GM12878 (cell line): ENCODE data around the gene TSHZ2. TPM values are rescaled to one million over a fixed set of nuclear protein-coding genes. Genes with fewer than 3 reads are reported as not detected.

Experiments used
- ATAC-seq: fragments of 200-7000 bp; cut with Tn5 transposase; 3 replicates; pipeline ENCODE4 v1.9.1; 2020; ENCODE audit warnings: mild to moderate bottlenecking, moderate library complexity
- BruUV-seq: library from RNA; stranded (reverse); fragments of 400-500 nt; replicated peaks from 2 replicates; lab custom pipeline; 2021; lab: Mats Ljungman, UMichigan
- CTCF ChIA-PET: fragments of 300-600 bp; sonication (Branson Sonifier 250); formaldehyde crosslinking; extraction: SDS; loops from one replicate; lab custom pipeline; 2021; ENCODE audit warnings: inconsistent platforms; lab: Yijun Ruan, JAX
- POLR2A ChIA-PET: fragments of 350-600 bp; formaldehyde crosslinking; extraction: SDS; loops from one replicate; lab custom pipeline; 2021; ENCODE audit warnings: inconsistent platforms; lab: Charles Lee
- RAD21 ChIA-PET: fragments of 300-600 bp; sonication (Branson Sonifier 250); formaldehyde crosslinking; loops from one replicate; lab custom pipeline; 2023; ENCODE audit warnings: antibody characterized with exemption; ENCODE audit not compliant: unreplicated experiment; lab: Charles Lee
- SMC1A ChIA-PET: fragments of 300-600 bp; sonication (Branson Sonifier 250); formaldehyde crosslinking; loops from one replicate; lab custom pipeline; 2023; ENCODE audit not compliant: unreplicated experiment, uncharacterized antibody; lab: Charles Lee
- DNase-seq: peaks from one replicate; pipeline ENCODE4 v3.0.0-alpha.2; 2011; ENCODE audit warnings: low read depth, low spot score
- FAIRE-seq: peaks from 3 replicates; lab custom pipeline; 2011; peaks lifted over from hg19 to GRCh38; lab: Jason Lieb, UNC
- H2AFZ ChIP-seq: 2 replicates; pipeline ENCODE4 v1.6.0; 2011; ENCODE audit warnings: low read depth, low read length, control low read depth; ENCODE audit not compliant: control insufficient read depth
- H3K27ac ChIP-seq: 2 replicates; pipeline ENCODE4 v1.5.1; 2011; ENCODE audit warnings: control low read depth; ENCODE audit not compliant: control insufficient read depth, insufficient read depth
- H3K27me3 ChIP-seq, 2 experiments: replicated peaks in 1 of 2; 2 replicates each; pipeline versions ENCODE4 v1.6.0 to v1.6.1; 2011; ENCODE audit warnings: low read length in 1 of 2; ENCODE audit not compliant: control insufficient read depth in 2 of 2, insufficient read depth in 2 of 2
- H3K36me3 ChIP-seq, 2 experiments: 2 replicates each; pipeline ENCODE4 v1.5.1; 2011; ENCODE audit warnings: low read length in 1 of 2; ENCODE audit not compliant: control insufficient read depth in 2 of 2, insufficient read depth in 2 of 2
- H3K4me1 ChIP-seq: 2 replicates; pipeline ENCODE4 v1.6.1; 2011; ENCODE audit warnings: mild to moderate bottlenecking, low read length, moderate library complexity, mixed read lengths; ENCODE audit not compliant: control insufficient read depth, insufficient read depth
- H3K4me2 ChIP-seq: 2 replicates; pipeline ENCODE4 v1.6.0; 2011; ENCODE audit warnings: control low read depth; ENCODE audit not compliant: control insufficient read depth, insufficient read depth
- H3K4me3 ChIP-seq: fragments of 200-600 bp; sonication (generic); 2 replicates; pipeline ENCODE4 v1.5.1; 2016
- H3K79me2 ChIP-seq: 2 replicates; pipeline ENCODE4 v1.6.0; 2011; ENCODE audit warnings: low read length; ENCODE audit not compliant: control insufficient read depth, insufficient read depth
- H3K9ac ChIP-seq: 2 replicates; pipeline ENCODE4 v1.8.0; 2011; ENCODE audit warnings: low read length, control low read depth, mixed read lengths; ENCODE audit not compliant: control insufficient read depth, insufficient read depth
- H3K9me3 ChIP-seq: replicated peaks from 3 replicates; pipeline ENCODE4 v1.5.1; 2011; ENCODE audit warnings: mild to moderate bottlenecking, low read length; ENCODE audit not compliant: control insufficient read depth, insufficient read depth
- H4K20me1 ChIP-seq: 2 replicates; pipeline ENCODE4 v1.6.0; 2011; ENCODE audit not compliant: control insufficient read depth, insufficient read depth
- NBN ChIP-seq: fragments of 450-650 bp; IDR thresholded peaks from 2 replicates; pipeline ENCODE4 v1.6.1; 2016
- WRNIP1 ChIP-seq: IDR thresholded peaks from 2 replicates; pipeline ENCODE4 v1.6.1; 2011; ENCODE audit warnings: low read depth, low read length, improper control_type of control experiment, borderline replicate concordance
- ZNF207 ChIP-seq: fragments of 450-650 bp; IDR thresholded peaks from 2 replicates; pipeline ENCODE4 v1.6.1; 2014; ENCODE audit warnings: antibody characterized with exemption, mild to moderate bottlenecking, borderline replicate concordance
- WGBS: methylation state at CpG from one replicate; pipeline ENCODE4 v1.1.6; 2016; ENCODE audit warnings: low lambda C conversion rate; ENCODE audit not compliant: insufficient replicate concordance, insufficient coverage; ENCODE audit errors: missing lambda C conversion rate; 5-methylcytosine and 5-hydroxymethylcytosine counted together
- in situ Hi-C: fragments of 300-500 bp; cut with MboI; formaldehyde crosslinking; loops from 9 replicates; pipeline ENCODE4 v1.14.3; 2018; ENCODE audit warnings: mixed read lengths
- intact Hi-C: fragments of 100-400 bp; cut with micrococcal nuclease; formaldehyde crosslinking; loops from one replicate; pipeline ENCODE4 v1.14.2; 2022; ENCODE audit not compliant: unreplicated experiment
- polyA plus RNA-seq, 11 experiments: library from polyadenylated mRNA; depleted of rRNA in 4 of 11; unstranded in 6 of 11; stranded (reverse) in 5 of 11; fragments of >200 nt; fragmentation: Nextera tagmentation in 4 of 11; fragmentation: Illumina TruSeq in 1 of 11; extraction: Ambion mirVana in 4 of 11; extraction: Trizol in 1 of 11; gene quantifications; 1 replicate in 1 of 11; 2 replicates in 10 of 11; pipeline versions ENCODE4 v1.2.1 to v1.2.3, GENCODE V29; 2011 to 2016; ENCODE audit warnings: inconsistent platforms in 2 of 11, missing spikeins in 2 of 11, low read depth in 1 of 11
- total RNA-seq, 4 experiments: library from RNA; depleted of rRNA in 3 of 4; stranded (reverse); fragments of >200 nt in 3 of 4; fragmentation: Illumina TruSeq in 1 of 4; extraction: Trizol in 1 of 4; gene quantifications; 2 replicates each; pipeline versions ENCODE4 v1.2.1 to v1.2.3, GENCODE V29; 2013 to 2021
- TF ChIP-seq, protein P1 (sequence below): IDR thresholded peaks from 2 replicates; pipeline ENCODE4 v1.6.1; 2012; ENCODE audit warnings: low read depth, low read length, improper control_type of control experiment
- TF ChIP-seq, protein P2 (sequence below): fragments of 450-650 bp; formaldehyde crosslinking; IDR thresholded peaks from 2 replicates; pipeline ENCODE4 v1.4.0; 2022; ENCODE audit warnings: mild to moderate bottlenecking, moderate library complexity

Gene TSHZ2
- total and polyA plus RNA-seq, 10 of the 15 experiments (the other 5 are each of a cell fraction or from before 2014, with no cell fraction given), result 0.01 to 0.86 (median 0.13) TPM; not detected in 2

DNA sequence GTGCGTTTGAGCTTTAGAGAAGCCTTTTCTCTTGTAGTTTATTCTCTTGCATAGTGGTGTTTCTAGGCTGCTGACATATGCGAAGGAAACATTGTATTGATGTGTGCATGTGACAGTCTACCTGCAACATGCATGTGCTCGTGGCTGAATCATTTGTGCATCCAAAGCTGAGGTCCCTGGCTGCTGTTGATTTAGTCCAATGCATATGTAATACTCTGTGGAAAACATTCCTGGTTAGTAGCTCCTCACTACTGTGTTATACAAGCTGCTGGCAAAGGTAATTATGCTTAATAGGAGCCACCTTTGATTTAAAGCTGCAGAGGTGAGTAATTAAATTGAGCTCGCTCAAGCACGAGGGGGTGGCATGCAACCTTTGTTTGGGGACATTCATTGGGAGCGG lies 24.5 kb downstream of the TSHZ2 start:
- Histone ChIP-seq H3K9me3 (no peaks in the 10 kb centered on the region; the same call in 2 of the 3 replicates), H3K79me2 (no peaks in the 10 kb centered on the region), H2AFZ (no peak overlapping the region), H3K9ac (no peak overlapping the region), H3K4me3 (no peak overlapping the region), H4K20me1 (no peaks in the 10 kb centered on the region), H3K27ac (no peak overlapping the region), H3K27me3 (0 out of 4 replicates have a peak, but pooled peaks cover 0 to 3% of the 10 kb centered on the region in 2 experiments), H3K4me1 (peaks cover 9% of the 10 kb centered on the region), H3K4me2 (no peak overlapping the region), H3K36me3 (no peaks in the 10 kb centered on the region)
- TF ChIP-seq NBN (no peak), WRNIP1 (no peak), ZNF207 (no peak)
- TF ChIP-seq, protein P1, sequence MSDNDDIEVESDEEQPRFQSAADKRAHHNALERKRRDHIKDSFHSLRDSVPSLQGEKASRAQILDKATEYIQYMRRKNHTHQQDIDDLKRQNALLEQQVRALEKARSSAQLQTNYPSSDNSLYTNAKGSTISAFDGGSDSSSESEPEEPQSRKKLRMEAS, result no peak
- TF ChIP-seq, protein P2, sequence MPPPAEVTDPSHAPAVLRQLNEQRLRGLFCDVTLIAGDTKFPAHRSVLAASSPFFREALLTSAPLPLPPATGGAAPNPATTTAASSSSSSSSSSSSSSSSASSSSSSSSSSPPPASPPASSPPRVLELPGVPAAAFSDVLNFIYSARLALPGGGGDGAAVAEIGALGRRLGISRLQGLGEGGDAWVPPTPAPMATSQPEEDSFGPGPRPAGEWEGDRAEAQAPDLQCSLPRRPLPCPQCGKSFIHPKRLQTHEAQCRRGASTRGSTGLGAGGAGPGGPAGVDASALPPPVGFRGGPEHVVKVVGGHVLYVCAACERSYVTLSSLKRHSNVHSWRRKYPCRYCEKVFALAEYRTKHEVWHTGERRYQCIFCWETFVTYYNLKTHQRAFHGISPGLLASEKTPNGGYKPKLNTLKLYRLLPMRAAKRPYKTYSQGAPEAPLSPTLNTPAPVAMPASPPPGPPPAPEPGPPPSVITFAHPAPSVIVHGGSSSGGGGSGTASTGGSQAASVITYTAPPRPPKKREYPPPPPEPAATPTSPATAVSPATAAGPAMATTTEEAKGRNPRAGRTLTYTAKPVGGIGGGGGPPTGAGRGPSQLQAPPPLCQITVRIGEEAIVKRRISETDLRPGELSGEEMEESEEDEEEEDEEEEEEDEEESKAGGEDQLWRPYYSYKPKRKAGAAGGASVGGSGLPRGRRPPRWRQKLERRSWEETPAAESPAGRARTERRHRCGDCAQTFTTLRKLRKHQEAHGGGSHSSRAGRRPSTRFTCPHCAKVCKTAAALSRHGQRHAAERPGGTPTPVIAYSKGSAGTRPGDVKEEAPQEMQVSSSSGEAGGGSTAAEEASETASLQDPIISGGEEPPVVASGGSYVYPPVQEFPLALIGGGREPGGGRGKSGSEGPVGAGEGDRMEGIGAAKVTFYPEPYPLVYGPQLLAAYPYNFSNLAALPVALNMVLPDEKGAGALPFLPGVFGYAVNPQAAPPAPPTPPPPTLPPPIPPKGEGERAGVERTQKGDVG, result no peak
- intact Hi-C loops (no loop called here), in situ Hi-C loops (no loop called here)
- ChIA-PET CTCF (interaction anchor here (0.6 to 0.9 kb wide), 2 partner anchors 9 to 16 kb away, joined by 3 read pairs; no protein-coding TSS in a partner anchor), RAD21 (interaction anchor here (0.6 to 1.1 kb wide), 2 partner anchors 23 to 1985 kb away, joined by 4 read pairs; no protein-coding TSS in a partner anchor), POLR2A (interaction anchor here (0.6 kb wide), 1 partner anchor 173 kb away, joined by 4 read pairs; no protein-coding TSS in a partner anchor), SMC1A (interaction anchor here (0.6 to 0.9 kb wide), 2 partner anchors 21 to 22 kb away, joined by 3 to 4 read pairs; no protein-coding TSS in a partner anchor)
- FAIRE-seq (no peak), DNase-seq (no peak), ATAC-seq (no peak)
- no TSS peak for BruUV-seq
- WGBS, result 52% methylated on average over 6 of the region's 6 CpGs
